ENCODE results near the gene MYO5A.

DNA sequence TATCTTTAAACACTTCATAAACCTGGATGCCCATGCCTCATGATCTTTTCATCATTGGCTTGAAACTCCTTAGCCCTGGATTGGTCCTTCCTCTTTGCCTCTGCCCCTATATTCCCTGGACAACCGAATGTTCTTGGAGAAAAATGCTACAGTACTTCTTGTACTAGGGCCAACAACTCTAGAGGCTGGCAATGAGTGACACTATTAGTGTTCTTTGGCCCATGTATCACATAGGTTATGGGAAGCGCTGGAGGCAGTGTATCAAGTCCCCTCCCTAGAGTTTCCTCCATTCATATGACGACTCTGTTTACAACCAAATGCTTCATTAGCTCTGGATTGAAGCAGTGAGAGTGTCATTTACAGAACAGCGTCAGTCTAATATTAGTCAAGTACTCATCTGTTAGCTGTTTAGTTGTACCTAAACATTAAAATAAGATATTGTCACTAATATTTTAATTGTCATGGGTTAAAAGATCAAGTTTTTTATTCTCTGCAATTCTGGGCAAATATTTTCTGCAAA, 166.6 kb downstream of the MYO5A start:
- TF ChIP-seq POLR2A (IDR thresholded peaks at IDR 0.05) (no peak), POLR2AphosphoS5 (IDR thresholded peaks at IDR 0.05) (no peak)

All from transverse colon (tissue), 3 donors.